Spleen (tissue), 7 donors: Measurements from ENCODE around the gene ARIH2.
A peak's percentile ranks its signal among the peaks of the same experiment; 100 is the strongest.

Experiments
- CTCF ChIP-seq, 11 experiments: fragments of 200-600 bp in 7 of 11; fragments of 450-650 bp in 4 of 11; sonication (generic) in 4 of 11; IDR thresholded peaks in 8 of 11; conservative IDR thresholded peaks in 3 of 11; 1 replicate in 7 of 11; 2 replicates in 4 of 11; pipeline versions ENCODE4 v1.4.0 to v1.8.0; 2016 to 2021; ENCODE audit warnings: antibody characterized with exemption in 11 of 11, inconsistent platforms in 4 of 11, mild to moderate bottlenecking in 1 of 11
- POLR2A ChIP-seq, 3 donors: fragments of 450-650 bp; IDR thresholded peaks; one replicate each; pipeline ENCODE4 v1.5.1; 2017; ENCODE audit warnings: antibody characterized with exemption in 3 of 3, mild to moderate bottlenecking in 1 of 3
- donor health status: DM: no; HTN: no; CAD: no; lungs with moderate emphysema.
- donor health status: DM: no; HTN: no; CAD: no.
- donor health status: DM: no; HTN: no; CAD: no.

GRCh38 chr3:49021213-49021812, 102.7 kb downstream of the ARIH2 start:
- no peak for TF ChIP-seq CTCF (IDR thresholded peaks at IDR 0.05 in 8 of 11, conservative IDR thresholded peaks at IDR 0.05 in 3 of 11)
- peak; percentile 90 to 99 (median 92) for TF ChIP-seq POLR2A (IDR thresholded peaks at IDR 0.05)
